NT2/D1 (cell line): ENCODE results near the gene TMEM184A.

Experiments
- DNase-seq: peaks from one replicate; pipeline ENCODE4 v3.0.0-alpha.2; 2011; ENCODE audit warnings: low read depth, low spot score
- H3K27me3 ChIP-seq: 2 replicates; pipeline ENCODE4 v1.6.0; 2011; ENCODE audit warnings: mild to moderate bottlenecking; ENCODE audit not compliant: insufficient read length, insufficient read depth
- H3K36me3 ChIP-seq: 2 replicates; pipeline ENCODE4 v1.6.1; 2011; ENCODE audit warnings: mild to moderate bottlenecking, low read length, mixed read lengths; ENCODE audit not compliant: insufficient read depth, insufficient read length
- H3K4me1 ChIP-seq: 2 replicates; pipeline ENCODE4 v1.5.1; 2011; ENCODE audit not compliant: insufficient read depth, insufficient read length
- H3K4me3 ChIP-seq: 2 replicates; pipeline ENCODE4 v1.5.1; 2011; ENCODE audit warnings: low read depth; ENCODE audit not compliant: insufficient read length
- H3K9ac ChIP-seq: 2 replicates; pipeline ENCODE4 v1.6.0; 2011; ENCODE audit warnings: low read depth; ENCODE audit not compliant: insufficient read length
- H3K9me3 ChIP-seq: 2 replicates; pipeline ENCODE4 v1.5.1; 2011; ENCODE audit warnings: mild to moderate bottlenecking, low read length; ENCODE audit not compliant: insufficient read depth
- SUZ12 ChIP-seq: IDR thresholded peaks from 2 replicates; pipeline ENCODE4 v1.6.1; 2011; ENCODE audit not compliant: insufficient read length, insufficient read depth; ENCODE audit errors: extremely low read depth
- YY1 ChIP-seq: IDR thresholded peaks from 2 replicates; pipeline ENCODE4 v1.6.1; 2011; ENCODE audit not compliant: insufficient read length, insufficient read depth
- ZNF274 ChIP-seq: IDR thresholded peaks from 2 replicates; pipeline ENCODE4 v1.6.1; 2011; ENCODE audit warnings: mild to moderate bottlenecking, low read depth, low read length

TMEM184A gene

GRCh38 chr7:1563981-1564602 is 8.1 kb upstream of the TMEM184A start:
- no peak for TF ChIP-seq ZNF274
- TF ChIP-seq YY1: no peak
- no peak for TF ChIP-seq SUZ12
- H3K9me3 ChIP-seq: no peaks in the 10 kb centered on the region
- H3K4me3 ChIP-seq: no peak overlapping the region
- peaks cover 34% of the 10 kb centered on the region for H3K4me1 ChIP-seq
- no peak for DNase-seq
- H3K27me3 ChIP-seq: no peaks in the 10 kb centered on the region
- peaks cover 39% of the 10 kb centered on the region for H3K36me3 ChIP-seq
- H3K9ac ChIP-seq: no peak overlapping the region

- Histone ChIP-seq H3K4me1 (peaks cover 37% of the 10 kb centered on the region), H3K9ac (peak overlapping the region; percentile 26)
- no peak for DNase-seq
These were observed 6.6 kb upstream of the TMEM184A start for GRCh38 chr7:1562597-1563051.

GRCh38 chr7:1562116-1562515 is 6.1 kb upstream of the TMEM184A start:
- TF ChIP-seq YY1: no peak
- TF ChIP-seq SUZ12: no peak
- TF ChIP-seq ZNF274: no peak
- no peak for DNase-seq
- H3K9me3 ChIP-seq: no peaks in the 10 kb centered on the region
- H3K36me3 ChIP-seq: peaks cover 28% of the 10 kb centered on the region
- H3K4me3 ChIP-seq: no peak overlapping the region
- H3K4me1 ChIP-seq: peaks cover 33% of the 10 kb centered on the region
- peak overlapping the region; percentile 26 for H3K9ac ChIP-seq
- H3K27me3 ChIP-seq: no peaks in the 10 kb centered on the region

More at GRCh38 chr7:1562597-1563051, 6.6 kb upstream of the TMEM184A start:
- Histone ChIP-seq H3K4me3 (no peak overlapping the region), H3K36me3 (peaks cover 33% of the 10 kb centered on the region), H3K9me3 (no peaks in the 10 kb centered on the region), H3K27me3 (no peaks in the 10 kb centered on the region)
- TF ChIP-seq ZNF274 (no peak), YY1 (no peak), SUZ12 (no peak)

GRCh38 chr7:1561036-1561940 is 5.3 kb upstream of the TMEM184A start:
- Histone ChIP-seq H3K4me1 (peaks cover 27% of the 10 kb centered on the region), H3K36me3 (peaks cover 19% of the 10 kb centered on the region), H3K27me3 (no peaks in the 10 kb centered on the region), H3K9ac (no peak overlapping the region), H3K9me3 (no peaks in the 10 kb centered on the region), H3K4me3 (no peak overlapping the region)
- no peak for TF ChIP-seq ZNF274
- TF ChIP-seq SUZ12: no peak
- TF ChIP-seq YY1: no peak
- DNase-seq: no peak

GRCh38 chr7:1560620-1561031 is 4.6 kb upstream of the TMEM184A start:
- Histone ChIP-seq H3K4me1 (peaks cover 33% of the 10 kb centered on the region), H3K9ac (no peak overlapping the region), H3K9me3 (no peaks in the 10 kb centered on the region), H3K36me3 (peaks cover 13% of the 10 kb centered on the region), H3K27me3 (no peaks in the 10 kb centered on the region), H3K4me3 (no peak overlapping the region)
- DNase-seq: no peak
- TF ChIP-seq YY1: no peak
- no peak for TF ChIP-seq ZNF274
- TF ChIP-seq SUZ12: no peak

GRCh38 chr7:1559626-1560590 is 3.9 kb upstream of the TMEM184A start:
- Histone ChIP-seq H3K9ac (peak overlapping the region; percentile 50), H3K27me3 (no peaks in the 10 kb centered on the region), H3K4me1 (peaks cover 40% of the 10 kb centered on the region), H3K36me3 (peaks cover 6% of the 10 kb centered on the region), H3K9me3 (no peaks in the 10 kb centered on the region), H3K4me3 (no peak overlapping the region)
- TF ChIP-seq YY1 (no peak), ZNF274 (no peak), SUZ12 (no peak)
- no peak for DNase-seq

- Histone ChIP-seq H3K9ac (peak overlapping the region; percentile 27), H3K27me3 (no peaks in the 10 kb centered on the region), H3K4me1 (peaks cover 47% of the 10 kb centered on the region), H3K9me3 (no peaks in the 10 kb centered on the region), H3K36me3 (no peaks in the 10 kb centered on the region), H3K4me3 (no peak overlapping the region)
- TF ChIP-seq ZNF274: no peak
- TF ChIP-seq YY1: no peak
- TF ChIP-seq SUZ12: no peak
- DNase-seq: no peak
These were observed 3.0 kb upstream of the TMEM184A start for GRCh38 chr7:1558841-1559625.
